T-helper 1 cell (primary cell): Measurements from ENCODE around the gene TCF12.

Experiments used
- DNase-seq, 5 donors: peaks; one replicate each; pipeline ENCODE4 v3.0.0-alpha.2; 2012 to 2020

The TCF12 gene

GRCh38 chr15:57183614-57184344, 265.3 kb downstream of the TCF12 start:
- DNase-seq: no peak

- DNase-seq: no peak
These were observed 266.1 kb downstream of the TCF12 start for GRCh38 chr15:57184502-57184901.

GRCh38 chr15:57185507-57186074, 267.1 kb downstream of the TCF12 start:
- no peak for DNase-seq

GRCh38 chr15:57189466-57189865, 271.0 kb downstream of the TCF12 start:
- DNase-seq: no peak

- DNase-seq: no peak
These were observed 271.8 kb downstream of the TCF12 start for GRCh38 chr15:57190208-57190607.

- DNase-seq: no peak
These were observed 274.7 kb downstream of the TCF12 start for GRCh38 chr15:57193161-57193560.

GRCh38 chr15:57195326-57195725, 276.9 kb downstream of the TCF12 start:
- no peak for DNase-seq

GRCh38 chr15:57196865-57197264, 278.4 kb downstream of the TCF12 start:
- no peak for DNase-seq

- no peak for DNase-seq
These were observed 279.7 kb downstream of the TCF12 start for GRCh38 chr15:57198131-57198530.

GRCh38 chr15:57198654-57199291, 280.3 kb downstream of the TCF12 start:
- no peak for DNase-seq

- DNase-seq: no peak
These were observed 283.1 kb downstream of the TCF12 start for GRCh38 chr15:57201578-57201977.

- DNase-seq: no peak
These were observed 285.5 kb downstream of the TCF12 start for GRCh38 chr15:57203906-57204305.

- no peak for DNase-seq
These were observed 286.8 kb downstream of the TCF12 start for GRCh38 chr15:57205027-57205855.

- no peak for DNase-seq
These were observed 287.6 kb downstream of the TCF12 start for GRCh38 chr15:57205996-57206395.

- peak in 1 of 5 donors; percentile 14 for DNase-seq
These were observed 295.4 kb downstream of the TCF12 start for GRCh38 chr15:57213862-57214261.

- DNase-seq: no peak
These were observed 296.9 kb downstream of the TCF12 start for GRCh38 chr15:57215326-57215725.

GRCh38 chr15:57215881-57216280, 297.4 kb downstream of the TCF12 start:
- DNase-seq: no peak

- DNase-seq: no peak
These were observed 297.8 kb downstream of the TCF12 start for GRCh38 chr15:57216288-57216687.

GRCh38 chr15:57217778-57218598, 299.5 kb downstream of the TCF12 start:
- DNase-seq: no peak

- peak in 1 of 5 donors; percentile 3 for DNase-seq
These were observed 300.6 kb downstream of the TCF12 start for GRCh38 chr15:57218826-57219576.

GRCh38 chr15:57220205-57220604, 301.8 kb downstream of the TCF12 start:
- DNase-seq: no peak

GRCh38 chr15:57221134-57221533, 302.7 kb downstream of the TCF12 start:
- DNase-seq: no peak
